MCF 10A (cell line): Measurements from ENCODE around the gene RGS16. TPM values are rescaled to one million over a fixed set of nuclear protein-coding genes. Genes with fewer than 3 reads are reported as not detected.

Source experiments
- BruUV-seq: library from RNA; stranded (reverse); fragments of 400-500 nt; replicated peaks from 2 replicates; lab custom pipeline; 2021; lab: Mats Ljungman, UMichigan
- CTCF ChIA-PET: fragments of 300-600 bp; sonication (Branson Sonifier 250); formaldehyde crosslinking; extraction: SDS; loops from one replicate; lab custom pipeline; 2021; ENCODE audit warnings: antibody characterized with exemption, inconsistent platforms; lab: Yijun Ruan, JAX
- POLR2A ChIA-PET: fragments of 300-600, 350-650 bp; sonication (Branson Sonifier 250); formaldehyde crosslinking; extraction: SDS; loops from one replicate; lab custom pipeline; 2020; ENCODE audit warnings: antibody characterized with exemption, inconsistent platforms; lab: Yijun Ruan, JAX
- DNase-seq: peaks from one replicate; pipeline ENCODE4 v3.0.0-alpha.2; 2018; ENCODE audit not compliant: unreplicated experiment
- H3K27ac Mint-ChIP-seq: one replicate; pipeline ENCODE4 v1.8.0; 2022; ENCODE audit warnings: mild to moderate bottlenecking, low read depth, mixed read lengths; ENCODE audit not compliant: unreplicated experiment
- H3K27me3 Mint-ChIP-seq: one replicate; pipeline ENCODE4 v1.8.0; 2022; ENCODE audit warnings: mixed read lengths; ENCODE audit not compliant: insufficient read depth, unreplicated experiment
- H3K36me3 Mint-ChIP-seq: one replicate; pipeline ENCODE4 v1.8.0; 2022; ENCODE audit warnings: mild to moderate bottlenecking, moderate library complexity, mixed read lengths; ENCODE audit not compliant: insufficient read depth, unreplicated experiment
- H3K4me1 Mint-ChIP-seq: one replicate; pipeline ENCODE4 v1.8.0; 2022; ENCODE audit warnings: mixed read lengths; ENCODE audit not compliant: insufficient read depth, unreplicated experiment
- H3K4me3 Mint-ChIP-seq: one replicate; pipeline ENCODE4 v1.8.0; 2022; ENCODE audit warnings: mild to moderate bottlenecking, moderate library complexity, mixed read lengths; ENCODE audit not compliant: unreplicated experiment
- H3K9me3 Mint-ChIP-seq: one replicate; pipeline ENCODE4 v1.8.0; 2022; ENCODE audit warnings: mixed read lengths; ENCODE audit not compliant: unreplicated experiment
- CTCF ChIP-seq: fragments of 200-600 bp; IDR thresholded peaks from one replicate; pipeline ENCODE4 v1.8.0; 2022; ENCODE audit warnings: antibody characterized with exemption, mild to moderate bottlenecking; ENCODE audit not compliant: unreplicated experiment
- intact Hi-C: fragments of 100-400 bp; cut with micrococcal nuclease; formaldehyde crosslinking; loops from 2 replicates; pipeline ENCODE4 v1.14.1; 2022
- total RNA-seq: library from RNA; stranded (reverse); gene quantifications from 2 replicates; pipeline ENCODE4 v1.2.3, GENCODE V29; 2022

Gene RGS16
- total RNA-seq, 1 experiment from 2014 or later, result 13.7 TPM

GRCh38 chr1:182586380-182586779 is 17.8 kb downstream of the RGS16 start:
- Mint-ChIP-seq H3K36me3 (peaks cover 22% of the 10 kb centered on the region), H3K4me1 (peaks cover 5% of the 10 kb centered on the region), H3K27me3 (no peaks in the 10 kb centered on the region), H3K9me3 (no peaks in the 10 kb centered on the region), H3K27ac (no peak overlapping the region), H3K4me3 (no peak overlapping the region)
- POLR2A ChIA-PET, result interaction anchor here (1.1 kb wide), 1 partner anchor 11 kb away, joined by 7 read pairs; no protein-coding TSS in a partner anchor
- BruUV-seq, result no TSS peak
- intact Hi-C loops, result no loop called here
- no peak for DNase-seq
- TF ChIP-seq CTCF, result no peak
- CTCF ChIA-PET, result interaction anchor here (0.6 to 1.9 kb wide), 3 partner anchors 9 to 198 kb away, joined by 3 to 15 read pairs (median 4); no protein-coding TSS in a partner anchor

GRCh38 chr1:182584746-182585145 is 19.4 kb downstream of the RGS16 start:
- BruUV-seq, result no TSS peak
- Mint-ChIP-seq H3K36me3 (peaks cover 36% of the 10 kb centered on the region), H3K27me3 (no peaks in the 10 kb centered on the region), H3K4me3 (no peak overlapping the region), H3K27ac (no peak overlapping the region), H3K9me3 (no peaks in the 10 kb centered on the region), H3K4me1 (peaks cover 5% of the 10 kb centered on the region)
- intact Hi-C loops, result no loop called here
- POLR2A ChIA-PET, result interaction anchor here (1.0 kb wide), 1 partner anchor 68 kb away, joined by 3 read pairs; no protein-coding TSS in a partner anchor
- CTCF ChIA-PET, result interaction anchor here (0.8 to 1.1 kb wide), 2 partner anchors 11 to 200 kb away, joined by 3 to 4 read pairs; no protein-coding TSS in a partner anchor
- no peak for TF ChIP-seq CTCF
- no peak for DNase-seq

GRCh38 chr1:182580736-182581135 is 23.5 kb downstream of the RGS16 start:
- intact Hi-C loops, result no loop called here
- DNase-seq, result no peak
- no peak overlapping the region for H3K27ac Mint-ChIP-seq
- H3K4me1 Mint-ChIP-seq, result peaks cover 6% of the 10 kb centered on the region
- H3K9me3 Mint-ChIP-seq, result no peaks in the 10 kb centered on the region
- POLR2A ChIA-PET, result interaction anchor here (0.9 to 1.8 kb wide), 2 partner anchors 8 to 26 kb away, joined by 3 to 12 read pairs; partner anchors contain the start of gene RNASEL
- CTCF ChIA-PET, result interaction anchor here (0.8 kb wide), 2 partner anchors 15 to 20 kb away, joined by 4 read pairs; no protein-coding TSS in a partner anchor
- H3K4me3 Mint-ChIP-seq, result no peak overlapping the region
- H3K27me3 Mint-ChIP-seq, result no peaks in the 10 kb centered on the region
- TF ChIP-seq CTCF, result no peak
- BruUV-seq, result no TSS peak
- peaks cover 39% of the 10 kb centered on the region for H3K36me3 Mint-ChIP-seq

- intact Hi-C loops, result no loop called here
- POLR2A ChIA-PET, result interaction anchor here (0.9 to 2.1 kb wide), 7 partner anchors 10 to 118 kb away, joined by 3 to 14 read pairs (median 3); partner anchors contain the start of gene RNASEL
- no TSS peak for BruUV-seq
- H3K4me1 Mint-ChIP-seq, result peaks cover 12% of the 10 kb centered on the region
- TF ChIP-seq CTCF, result no peak
- H3K27ac Mint-ChIP-seq, result no peak overlapping the region
- no peaks in the 10 kb centered on the region for H3K9me3 Mint-ChIP-seq
- no peaks in the 10 kb centered on the region for H3K27me3 Mint-ChIP-seq
- DNase-seq, result peak; percentile 81
- peaks cover 22% of the 10 kb centered on the region for H3K36me3 Mint-ChIP-seq
- CTCF ChIA-PET, result interaction anchor here (0.9 to 1.2 kb wide), 2 partner anchors 25 to 179 kb away, joined by 4 to 6 read pairs; no protein-coding TSS in a partner anchor
- H3K4me3 Mint-ChIP-seq, result no peak overlapping the region
These were observed 28.5 kb downstream of the RGS16 start for GRCh38 chr1:182575540-182576149.
